ES-I3 (cell line): ENCODE results near the gene MIOX.

Experiments
- H3K36me3 ChIP-seq: 2 replicates; pipeline ENCODE4 v1.6.1; 2013; ENCODE audit warnings: mild to moderate bottlenecking, low read length, control low read depth, moderate library complexity; ENCODE audit not compliant: insufficient read depth
- H3K4me1 ChIP-seq: 2 replicates; pipeline ENCODE4 v1.6.1; 2013; ENCODE audit warnings: mild to moderate bottlenecking, control low read depth, low read length; ENCODE audit not compliant: insufficient read depth
- H3K9ac ChIP-seq: 2 replicates; pipeline ENCODE4 v1.6.1; 2013; ENCODE audit warnings: low read depth, mild to moderate bottlenecking, low read length, moderate library complexity
- H3K9me3 ChIP-seq: 2 replicates; pipeline ENCODE4 v1.6.1; 2013; ENCODE audit warnings: mild to moderate bottlenecking, low read length, moderate library complexity; ENCODE audit not compliant: control insufficient read depth, insufficient read depth

MIOX gene

GRCh38 chr22:50461979-50462540 lies 24.6 kb upstream of the MIOX start:
- Histone ChIP-seq H3K36me3 (no peaks in the 10 kb centered on the region; the same call in 1 of the 2 replicates), H3K9ac (no peak overlapping the region), H3K9me3 (no peaks in the 10 kb centered on the region), H3K4me1 (no peaks in the 10 kb centered on the region)

- Histone ChIP-seq H3K9me3 (no peaks in the 10 kb centered on the region), H3K9ac (no peak overlapping the region), H3K36me3 (no peaks in the 10 kb centered on the region; the same call in 1 of the 2 replicates), H3K4me1 (no peaks in the 10 kb centered on the region)
Measured at GRCh38 chr22:50463188-50463900, 23.3 kb upstream of the MIOX start.

GRCh38 chr22:50464451-50464850 lies 22.2 kb upstream of the MIOX start:
- H3K9me3 ChIP-seq = no peaks in the 10 kb centered on the region
- H3K36me3 ChIP-seq = no peaks in the 10 kb centered on the region; the same call in 1 of the 2 replicates
- H3K4me1 ChIP-seq = peaks cover 4% of the 10 kb centered on the region; the same call in 1 of the 2 replicates
- no peak overlapping the region for H3K9ac ChIP-seq

GRCh38 chr22:50465066-50465930 lies 21.4 kb upstream of the MIOX start:
- Histone ChIP-seq H3K9ac (no peak overlapping the region), H3K36me3 (no peaks in the 10 kb centered on the region; the same call in 1 of the 2 replicates), H3K9me3 (no peaks in the 10 kb centered on the region), H3K4me1 (peaks cover 13% of the 10 kb centered on the region)

GRCh38 chr22:50467341-50467740 lies 19.3 kb upstream of the MIOX start:
- Histone ChIP-seq H3K4me1 (peaks cover 18% of the 10 kb centered on the region), H3K9ac (no peak overlapping the region), H3K9me3 (no peaks in the 10 kb centered on the region), H3K36me3 (no peaks in the 10 kb centered on the region; the same call in 1 of the 2 replicates)

GRCh38 chr22:50467773-50468440 lies 18.8 kb upstream of the MIOX start:
- peaks cover 18% of the 10 kb centered on the region for H3K4me1 ChIP-seq
- no peaks in the 10 kb centered on the region; the same call in 1 of the 2 replicates for H3K36me3 ChIP-seq
- H3K9me3 ChIP-seq = no peaks in the 10 kb centered on the region
- no peak overlapping the region for H3K9ac ChIP-seq

GRCh38 chr22:50468626-50469025 lies 18.0 kb upstream of the MIOX start:
- Histone ChIP-seq H3K4me1 (peaks cover 21% of the 10 kb centered on the region), H3K9ac (no peak overlapping the region), H3K36me3 (no peaks in the 10 kb centered on the region; the same call in 1 of the 2 replicates), H3K9me3 (no peaks in the 10 kb centered on the region)

- H3K36me3 ChIP-seq = no peaks in the 10 kb centered on the region; the same call in 1 of the 2 replicates
- H3K4me1 ChIP-seq = peaks cover 21% of the 10 kb centered on the region
- H3K9me3 ChIP-seq = no peaks in the 10 kb centered on the region
- H3K9ac ChIP-seq = no peak overlapping the region
Measured at GRCh38 chr22:50469377-50470305, 17.0 kb upstream of the MIOX start.

- Histone ChIP-seq H3K9ac (no peak overlapping the region), H3K36me3 (no peaks in the 10 kb centered on the region; the same call in 1 of the 2 replicates), H3K9me3 (no peaks in the 10 kb centered on the region), H3K4me1 (peaks cover 21% of the 10 kb centered on the region)
Measured at GRCh38 chr22:50470491-50470890, 16.2 kb upstream of the MIOX start.

- H3K9ac ChIP-seq = no peak overlapping the region
- no peaks in the 10 kb centered on the region; the same call in 1 of the 2 replicates for H3K36me3 ChIP-seq
- H3K9me3 ChIP-seq = no peaks in the 10 kb centered on the region
- peaks cover 21% of the 10 kb centered on the region for H3K4me1 ChIP-seq
Measured at GRCh38 chr22:50471197-50471847, 15.3 kb upstream of the MIOX start.

- peaks cover 26% of the 10 kb centered on the region for H3K4me1 ChIP-seq
- H3K9ac ChIP-seq = no peak overlapping the region
Measured at GRCh38 chr22:50471962-50472361, 14.7 kb upstream of the MIOX start.

GRCh38 chr22:50473088-50473487 lies 13.6 kb upstream of the MIOX start:
- Histone ChIP-seq H3K36me3 (no peaks in the 10 kb centered on the region), H3K9ac (no peak overlapping the region), H3K4me1 (peaks cover 29% of the 10 kb centered on the region), H3K9me3 (no peaks in the 10 kb centered on the region)

More at GRCh38 chr22:50471962-50472361, 14.7 kb upstream of the MIOX start:
- no peaks in the 10 kb centered on the region; the same call in 1 of the 2 replicates for H3K36me3 ChIP-seq
- H3K9me3 ChIP-seq = no peaks in the 10 kb centered on the region
